Mesenchymal stem cell (in vitro differentiated cells and primary cell): ENCODE results near the gene ABHD17B.
"Not testable (repeated sequence)": the region's sequence is repeated elsewhere in the genome, so short reads cannot be mapped to it uniquely, and the experiment has no call there.

Experiments used
- DNase-seq: peaks from one replicate; pipeline ENCODE4 v3.0.0-alpha.2; 2013
- H2AFZ ChIP-seq: one replicate; pipeline ENCODE4 v1.6.1; 2013; ENCODE audit warnings: low read depth, mild to moderate bottlenecking, control low read depth, inconsistent platforms, low read length, moderate library complexity
- H2AK5ac ChIP-seq: 2 replicates; pipeline ENCODE4 v1.6.1; 2013; ENCODE audit warnings: low read length, moderate library complexity, mild to moderate bottlenecking, inconsistent platforms; ENCODE audit not compliant: severe bottlenecking
- H2BK120ac ChIP-seq: one replicate; pipeline ENCODE4 v1.6.1; 2013; ENCODE audit warnings: low read depth, mild to moderate bottlenecking, inconsistent platforms, low read length, moderate library complexity
- H2BK12ac ChIP-seq, 2 experiments: one replicate each; pipeline ENCODE4 v1.6.1; 2013; ENCODE audit warnings: inconsistent platforms in 2 of 2, low read length in 2 of 2, mild to moderate bottlenecking in 2 of 2, moderate library complexity in 2 of 2, control low read depth in 1 of 2
- H2BK15ac ChIP-seq: one replicate; pipeline ENCODE4 v1.6.1; 2013; ENCODE audit warnings: mild to moderate bottlenecking, low read depth, inconsistent platforms; ENCODE audit not compliant: poor library complexity, severe bottlenecking
- H2BK5ac ChIP-seq: 2 replicates; pipeline ENCODE4 v1.6.1; 2013; ENCODE audit warnings: low read depth, mild to moderate bottlenecking, low read length, control low read depth, inconsistent platforms; ENCODE audit not compliant: poor library complexity, severe bottlenecking
- H3K14ac ChIP-seq, 2 experiments: one replicate each; pipeline ENCODE4 v1.6.1; 2013; ENCODE audit warnings: inconsistent platforms in 2 of 2, low read length in 2 of 2, control low read depth in 1 of 2, mild to moderate bottlenecking in 1 of 2, moderate library complexity in 1 of 2
- H3K18ac ChIP-seq, 2 experiments: one replicate each; pipeline ENCODE4 v1.6.1; 2013; ENCODE audit warnings: inconsistent platforms in 2 of 2, low read length in 2 of 2, control low read depth in 1 of 2, low read depth in 1 of 2, mild to moderate bottlenecking in 1 of 2
- H3K23ac ChIP-seq, 2 experiments: one replicate each; pipeline ENCODE4 v1.6.1; 2013; ENCODE audit warnings: inconsistent platforms in 2 of 2, low read length in 2 of 2, mild to moderate bottlenecking in 2 of 2, moderate library complexity in 2 of 2, control low read depth in 1 of 2
- H3K27ac ChIP-seq: 2 replicates; pipeline ENCODE4 v1.5.1; 2013; ENCODE audit warnings: mild to moderate bottlenecking, moderate library complexity, low read length, control low read depth, inconsistent platforms; ENCODE audit not compliant: poor library complexity, severe bottlenecking
- H3K27me3 ChIP-seq, 2 experiments: 2 replicates each; pipeline versions ENCODE4 v1.6.1 to v1.7.0; 2013; ENCODE audit warnings: low read length in 2 of 2, mild to moderate bottlenecking in 2 of 2, moderate library complexity in 2 of 2, control low read depth in 1 of 2, inconsistent platforms in 1 of 2; ENCODE audit not compliant: control insufficient read depth in 1 of 2, insufficient read depth in 1 of 2
- H3K36me3 ChIP-seq, 2 experiments: 2 replicates each; pipeline versions ENCODE4 v1.6.1 to v1.7.0; 2013; ENCODE audit warnings: low read length in 2 of 2, control low read depth in 1 of 2, inconsistent platforms in 1 of 2, low read depth in 1 of 2, mild to moderate bottlenecking in 1 of 2; ENCODE audit not compliant: insufficient read depth in 2 of 2, control insufficient read depth in 1 of 2
- H3K4ac ChIP-seq, 2 experiments: one replicate each; pipeline ENCODE4 v1.6.1; 2013; ENCODE audit warnings: inconsistent platforms in 2 of 2, low read length in 2 of 2, mild to moderate bottlenecking in 2 of 2, moderate library complexity in 2 of 2, control low read depth in 1 of 2, low read depth in 1 of 2
- H3K4me1 ChIP-seq: 2 replicates; pipeline ENCODE4 v1.6.1; 2013; ENCODE audit warnings: low read depth, low read length, control low read depth; ENCODE audit not compliant: control insufficient read depth, insufficient read depth
- H3K4me2 ChIP-seq: 2 replicates; pipeline ENCODE4 v1.6.1; 2013; ENCODE audit warnings: low read length, mild to moderate bottlenecking, inconsistent platforms; ENCODE audit not compliant: poor library complexity, severe bottlenecking
- H3K4me3 ChIP-seq, 2 experiments: 2 replicates each; pipeline versions ENCODE4 v1.5.1 to v1.7.0; 2013; ENCODE audit warnings: low read length in 2 of 2, mild to moderate bottlenecking in 2 of 2, control low read depth in 1 of 2, low read depth in 1 of 2; ENCODE audit not compliant: insufficient read depth in 1 of 2
- H3K79me1 ChIP-seq: replicated peaks from 2 replicates; pipeline ENCODE4 v1.6.1; 2013; ENCODE audit warnings: mild to moderate bottlenecking, control low read depth, low read length, inconsistent platforms; ENCODE audit not compliant: poor library complexity, severe bottlenecking
- H3K9ac ChIP-seq: 2 replicates; pipeline ENCODE4 v1.7.0; 2013; ENCODE audit warnings: mild to moderate bottlenecking, low read length, moderate library complexity
- H3K9me3 ChIP-seq: 2 replicates; pipeline ENCODE4 v1.7.0; 2013; ENCODE audit warnings: mild to moderate bottlenecking, low read length; ENCODE audit not compliant: control insufficient read depth
- H4K8ac ChIP-seq: one replicate; pipeline ENCODE4 v1.6.1; 2013; ENCODE audit warnings: inconsistent platforms, mild to moderate bottlenecking, low read length, moderate library complexity
- H4K91ac ChIP-seq: one replicate; pipeline ENCODE4 v1.6.1; 2013; ENCODE audit warnings: mild to moderate bottlenecking, low read length, inconsistent platforms
- WGBS: methylation state at CpG from one replicate; pipeline ENCODE4 v1.1.7; 2013; ENCODE audit warnings: mixed read lengths; 5-methylcytosine and 5-hydroxymethylcytosine counted together

The ABHD17B gene

DNA sequence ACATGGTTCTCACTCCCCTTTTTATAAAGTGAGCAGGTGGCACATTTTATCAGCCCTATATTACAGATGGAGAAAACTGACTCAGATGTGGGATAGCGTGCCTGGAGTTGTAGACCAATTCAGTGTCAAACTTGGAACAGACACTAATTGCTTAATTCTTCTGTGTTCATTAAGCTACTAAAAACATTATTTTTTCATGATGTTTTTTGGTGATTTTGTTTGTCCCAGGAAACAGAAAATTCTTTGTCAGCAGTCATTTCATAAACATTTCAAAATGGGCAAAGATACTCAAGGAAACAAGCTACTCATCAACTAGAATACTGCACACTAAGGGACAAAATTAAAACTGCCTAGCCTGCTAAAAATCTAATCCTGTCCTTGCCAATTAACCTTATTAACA, 2.2 kb downstream of the ABHD17B start:
- no peak overlapping the region for H4K91ac ChIP-seq
- no peak overlapping the region for H2AFZ ChIP-seq
- no peak overlapping the region for H4K8ac ChIP-seq
- H2BK12ac ChIP-seq, result no peak overlapping the region
- peaks cover 9% of the 10 kb centered on the region for H3K79me1 ChIP-seq
- H2AK5ac ChIP-seq, result no peak overlapping the region
- H3K9me3 ChIP-seq, result no peaks in the 10 kb centered on the region
- peak overlapping the region in 1 of 2 experiments; percentile 91 for H3K4me3 ChIP-seq
- no peak overlapping the region for H2BK15ac ChIP-seq
- WGBS, result no CpG with 5 or more reads among the region's 1 CpG
- peak overlapping the region; percentile 92 for H3K9ac ChIP-seq
- H2BK120ac ChIP-seq, result no peak overlapping the region
- peak overlapping the region; percentile 4 for H3K4me2 ChIP-seq
- H3K23ac ChIP-seq, result no peak overlapping the region
- H3K36me3 ChIP-seq, result peaks cover 0 to 3% of the 10 kb centered on the region in 2 experiments
- no peak overlapping the region for H3K18ac ChIP-seq
- no peak overlapping the region for H2BK5ac ChIP-seq
- peak; percentile 18 for DNase-seq
- no peak overlapping the region for H3K4ac ChIP-seq
- H3K27me3 ChIP-seq, result no peaks in the 10 kb centered on the region
- H3K14ac ChIP-seq, result no peak overlapping the region
- H3K4me1 ChIP-seq, result peaks cover 5% of the 10 kb centered on the region
- H3K27ac ChIP-seq, result no peak overlapping the region

DNA sequence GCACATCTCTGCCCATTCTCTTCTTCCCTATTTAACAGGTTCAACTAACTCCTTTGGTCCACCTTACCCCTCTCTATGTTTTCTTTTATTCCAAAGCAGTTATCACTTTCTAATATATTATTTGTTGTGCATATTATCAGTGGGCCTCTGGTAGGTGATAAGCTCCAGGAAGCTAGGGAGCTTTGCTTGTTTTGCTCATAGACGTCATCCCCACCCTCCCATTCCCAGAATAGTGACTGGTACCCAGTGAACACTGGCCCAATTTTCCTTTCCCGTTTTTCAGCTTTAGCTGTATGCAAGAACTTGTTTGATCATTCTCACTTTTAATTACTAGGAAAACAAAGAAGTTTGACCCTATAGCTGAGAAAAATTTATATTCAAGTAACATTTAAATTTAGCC, 6.9 kb downstream of the ABHD17B start:
- WGBS, result 83% methylated on average over 1 of the region's 2 CpGs

DNA sequence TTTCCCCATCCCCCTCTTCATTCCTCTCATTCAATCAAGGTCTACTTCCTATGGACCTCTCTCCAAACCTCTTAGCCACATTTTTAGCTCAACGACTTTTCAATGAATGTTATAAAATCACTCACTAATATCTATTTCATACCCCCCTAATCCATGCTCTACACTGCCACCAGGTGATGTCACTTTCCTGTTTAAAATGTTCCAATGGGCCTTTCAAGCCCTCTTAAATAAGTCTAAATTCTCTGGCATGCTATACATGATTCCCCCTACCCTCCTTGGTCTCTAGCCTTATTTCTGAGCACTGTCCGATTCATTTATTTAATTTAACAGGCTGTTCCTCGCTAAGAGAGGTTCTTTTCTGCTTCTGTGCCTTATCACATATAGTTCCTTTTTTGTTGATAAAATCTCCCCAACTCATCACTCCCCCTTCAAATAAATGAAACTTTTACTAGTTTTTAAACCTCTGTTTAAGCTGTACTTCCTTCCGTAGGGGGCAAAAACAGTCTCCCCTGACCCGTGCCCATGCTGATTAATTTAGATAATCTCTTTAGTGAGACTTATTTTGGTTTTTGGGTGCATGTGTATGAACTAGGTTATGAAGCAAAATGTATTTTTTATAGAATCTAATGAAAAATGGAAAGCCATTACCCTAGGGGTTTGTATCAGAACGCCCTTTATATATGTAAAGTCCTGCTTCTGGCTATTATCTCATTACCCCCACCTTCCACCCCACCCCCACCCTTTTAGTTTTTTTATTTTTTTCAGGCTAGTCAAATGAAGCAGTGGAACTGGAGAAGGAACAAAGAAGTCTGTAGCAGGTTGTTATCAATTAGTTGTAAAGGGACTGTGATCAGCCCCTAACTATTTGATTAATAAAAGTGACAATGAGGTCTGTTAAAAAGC, 9.0 kb downstream of the ABHD17B start:
- H3K4ac ChIP-seq, result no peak overlapping the region
- no peak overlapping the region for H3K18ac ChIP-seq
- H3K23ac ChIP-seq, result no peak overlapping the region
- no peak overlapping the region for H2BK5ac ChIP-seq
- H2BK12ac ChIP-seq, result no peak overlapping the region
- H3K14ac ChIP-seq, result no peak overlapping the region
- no peak overlapping the region for H2AFZ ChIP-seq
- no peaks in the 10 kb centered on the region for H3K27me3 ChIP-seq
- WGBS, result 62% methylated on average over 5 of the region's 6 CpGs
- H2BK120ac ChIP-seq, result no peak overlapping the region
- no peaks in the 10 kb centered on the region for H3K9me3 ChIP-seq
- no peak overlapping the region for H3K27ac ChIP-seq
- no peak overlapping the region for H4K91ac ChIP-seq
- peaks cover 3% of the 10 kb centered on the region for H3K4me1 ChIP-seq
- H3K4me3 ChIP-seq, result no peak overlapping the region
- H4K8ac ChIP-seq, result no peak overlapping the region
- H3K4me2 ChIP-seq, result no peak overlapping the region
- no peak overlapping the region for H2AK5ac ChIP-seq
- no peak for DNase-seq
- H3K79me1 ChIP-seq, result peaks cover 16% of the 10 kb centered on the region
- no peak overlapping the region for H3K9ac ChIP-seq
- peaks cover 0 to 3% of the 10 kb centered on the region in 2 experiments for H3K36me3 ChIP-seq
- no peak overlapping the region for H2BK15ac ChIP-seq

More for the DNA sequence above, 6.9 kb downstream of the ABHD17B start:
- no peak overlapping the region for H3K18ac ChIP-seq
- no peak overlapping the region for H2BK5ac ChIP-seq
- no peak overlapping the region for H2BK12ac ChIP-seq
- H3K4me1 ChIP-seq, result no peaks in the 10 kb centered on the region
- H3K9ac ChIP-seq, result no peak overlapping the region
- H2BK120ac ChIP-seq, result no peak overlapping the region
- H3K27me3 ChIP-seq, result no peaks in the 10 kb centered on the region
- no peak overlapping the region for H2BK15ac ChIP-seq
- H3K36me3 ChIP-seq, result peaks cover 0 to 3% of the 10 kb centered on the region in 2 experiments
- H3K9me3 ChIP-seq, result no peaks in the 10 kb centered on the region
- H3K4me3 ChIP-seq, result no peak overlapping the region
- no peak overlapping the region for H4K91ac ChIP-seq
- H3K4ac ChIP-seq, result no peak overlapping the region
- H4K8ac ChIP-seq, result no peak overlapping the region
- no peak overlapping the region for H3K27ac ChIP-seq
- no peak overlapping the region for H3K14ac ChIP-seq
- H3K4me2 ChIP-seq, result no peak overlapping the region
- H2AK5ac ChIP-seq, result no peak overlapping the region
- H2AFZ ChIP-seq, result no peak overlapping the region
- no peak overlapping the region for H3K23ac ChIP-seq
- peaks cover 13% of the 10 kb centered on the region for H3K79me1 ChIP-seq
- no peak for DNase-seq

- H3K23ac ChIP-seq, H2BK15ac ChIP-seq, H3K4me3 ChIP-seq, H2AK5ac ChIP-seq, DNase-seq, H3K9me3 ChIP-seq, H2BK12ac ChIP-seq, H4K91ac ChIP-seq, H3K36me3 ChIP-seq, H3K27ac ChIP-seq, H2AFZ ChIP-seq, H2BK5ac ChIP-seq, H3K14ac ChIP-seq, H3K4ac ChIP-seq, H3K4me2 ChIP-seq, H3K9ac ChIP-seq, H3K4me1 ChIP-seq, H3K27me3 ChIP-seq, H3K18ac ChIP-seq, H2BK120ac ChIP-seq, H4K8ac ChIP-seq: not testable (repeated sequence)
- 100% methylated on average over 4 of the region's 6 CpGs for WGBS
- H3K79me1 ChIP-seq, result peaks cover 11% of the 10 kb centered on the region
Measured at GRCh38 chr9:71898756-71899155, 12.2 kb downstream of the ABHD17B start.
